SKM-1 treated with dmso at 0.1 percent for 144 hours (cell line): ENCODE results near the gene SLC15A4.
"Not testable (repeated sequence)": the region's sequence is repeated elsewhere in the genome, so short reads cannot be mapped to it uniquely, and the experiment has no call there.

Experiments used
- DNase-seq: peaks from one replicate; lab custom pipeline; 2025; ENCODE audit not compliant: unreplicated experiment; lab: John Stamatoyannopoulos, UW

The SLC15A4 gene

GRCh38 chr12:128844031-128844635 is 20.4 kb upstream of the SLC15A4 start:
- peak; percentile 3 for DNase-seq

GRCh38 chr12:128843538-128843937 is 19.8 kb upstream of the SLC15A4 start:
- no peak for DNase-seq

- no peak for DNase-seq
These were observed 18.8 kb upstream of the SLC15A4 start for GRCh38 chr12:128842579-128842978.

GRCh38 chr12:128840862-128841468 is 17.2 kb upstream of the SLC15A4 start:
- no peak for DNase-seq

GRCh38 chr12:128839885-128840284 is 16.1 kb upstream of the SLC15A4 start:
- DNase-seq = not testable (repeated sequence)

- DNase-seq = no peak
These were observed 9.7 kb upstream of the SLC15A4 start for GRCh38 chr12:128833418-128833817.

- peak; percentile 38 for DNase-seq
These were observed 6.7 kb upstream of the SLC15A4 start for GRCh38 chr12:128830505-128830893.

- DNase-seq = peak; percentile 33
These were observed 6.2 kb upstream of the SLC15A4 start for GRCh38 chr12:128829861-128830504.

- DNase-seq = no peak
These were observed 4.0 kb upstream of the SLC15A4 start for GRCh38 chr12:128827724-128828123.

GRCh38 chr12:128825835-128826234 is 2.1 kb upstream of the SLC15A4 start:
- DNase-seq = no peak

GRCh38 chr12:128823216-128823915 is 392 bp downstream of the SLC15A4 start:
- no peak for DNase-seq

- no peak for DNase-seq
These were observed 2.9 kb downstream of the SLC15A4 start for GRCh38 chr12:128820723-128821432.

GRCh38 chr12:128820253-128820652 is 3.5 kb downstream of the SLC15A4 start:
- DNase-seq = no peak

GRCh38 chr12:128819293-128820144 is 4.2 kb downstream of the SLC15A4 start:
- DNase-seq = no peak

- no peak for DNase-seq
These were observed 5.4 kb downstream of the SLC15A4 start for GRCh38 chr12:128818065-128819022.

- no peak for DNase-seq
These were observed 6.4 kb downstream of the SLC15A4 start for GRCh38 chr12:128817111-128818015.

- no peak for DNase-seq
These were observed 7.2 kb downstream of the SLC15A4 start for GRCh38 chr12:128816643-128816920.
